T1000 (cell line): ENCODE data around the gene NCKAP5.
"Not testable (repeated sequence)": the region's sequence is repeated elsewhere in the genome, so short reads cannot be mapped to it uniquely, and the experiment has no call there.

Source experiments
- DNase-seq: peaks from one replicate; lab custom pipeline; 2025; ENCODE audit warnings: mixed read lengths; lab: John Stamatoyannopoulos, UW

NCKAP5 gene

DNA sequence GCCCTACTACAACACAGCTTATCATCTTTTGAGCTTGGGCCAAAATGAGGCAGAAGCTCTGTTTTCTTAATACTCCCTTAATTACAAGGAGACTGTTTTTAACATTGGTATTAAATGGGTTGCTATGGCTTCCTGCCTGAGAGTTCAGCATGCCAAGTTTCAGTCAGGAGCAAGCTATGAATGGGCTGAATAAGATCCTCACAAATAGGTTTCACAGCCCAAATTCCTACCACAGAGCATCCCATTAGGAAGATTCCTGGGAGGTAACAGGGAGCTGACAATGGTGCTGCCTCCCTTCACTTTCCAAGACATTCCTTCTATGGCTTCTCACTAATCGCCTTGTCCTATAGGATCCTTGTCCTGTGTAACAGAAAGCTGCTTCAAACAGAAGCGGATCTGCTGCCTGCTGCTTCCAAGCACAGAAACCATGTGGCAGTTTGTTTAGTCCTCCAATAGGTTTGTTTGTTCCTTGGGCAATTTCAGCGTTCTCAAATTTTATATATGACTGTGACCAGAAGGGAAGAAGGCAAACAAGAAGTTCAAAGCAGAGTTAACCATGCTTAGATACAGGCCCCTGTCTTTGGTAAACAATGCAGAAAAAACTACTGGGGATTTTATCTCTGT is 70.9 kb downstream of the NCKAP5 start:
- no peak for DNase-seq

DNA sequence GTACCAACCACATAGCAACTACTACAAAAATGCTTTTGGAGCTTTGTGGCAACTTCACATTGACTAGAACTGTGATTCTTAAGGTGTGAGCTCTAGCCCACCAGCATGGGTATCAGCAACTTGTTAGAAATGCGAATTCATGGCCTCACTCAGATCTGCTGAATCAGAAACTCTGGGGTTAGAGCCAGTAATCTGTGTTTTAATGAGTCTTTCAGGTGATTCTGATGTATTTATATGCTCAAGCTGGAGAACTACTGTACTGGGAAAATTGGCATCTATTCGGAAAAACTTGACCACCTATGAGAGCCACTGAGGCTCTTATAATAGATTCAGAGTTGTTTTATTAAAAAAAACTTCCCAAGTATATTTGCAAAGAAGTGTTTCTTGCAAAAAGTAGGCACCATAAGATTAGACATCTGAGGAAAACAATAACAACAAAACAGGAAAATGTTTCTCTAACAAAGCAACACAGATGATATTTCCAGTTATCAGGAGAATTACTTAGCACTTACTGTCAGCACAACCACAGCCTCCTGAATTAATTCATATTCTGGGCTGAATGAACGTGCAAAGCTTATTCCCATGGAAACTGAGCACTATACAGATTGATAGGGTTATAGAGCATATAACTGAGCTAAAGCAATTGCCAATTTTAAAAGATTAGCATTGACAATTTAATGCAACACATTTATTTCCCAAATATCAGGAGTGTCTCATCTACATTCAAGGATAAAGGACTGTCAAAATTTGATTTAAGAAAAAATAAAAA is 71.6 kb downstream of the NCKAP5 start:
- no peak for DNase-seq

DNA sequence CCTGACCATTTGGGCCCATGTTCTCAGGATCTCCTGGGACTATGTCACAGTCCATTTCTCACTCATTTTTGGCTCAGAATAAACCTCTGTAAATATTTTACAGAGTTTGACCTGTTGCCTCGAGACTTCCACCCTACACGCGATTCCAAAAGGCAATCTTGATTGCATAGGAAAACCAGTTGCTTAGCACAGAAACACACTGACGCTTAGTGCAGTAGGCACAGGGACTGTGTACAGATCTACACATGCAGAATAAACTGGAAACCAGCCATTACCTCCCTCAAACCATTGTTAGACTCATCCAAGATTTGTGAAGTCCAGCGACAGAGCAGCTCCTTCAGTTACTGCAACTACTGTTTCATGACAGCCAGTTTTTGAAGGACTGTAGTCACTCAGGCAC is 73.0 kb downstream of the NCKAP5 start:
- no peak for DNase-seq

DNA sequence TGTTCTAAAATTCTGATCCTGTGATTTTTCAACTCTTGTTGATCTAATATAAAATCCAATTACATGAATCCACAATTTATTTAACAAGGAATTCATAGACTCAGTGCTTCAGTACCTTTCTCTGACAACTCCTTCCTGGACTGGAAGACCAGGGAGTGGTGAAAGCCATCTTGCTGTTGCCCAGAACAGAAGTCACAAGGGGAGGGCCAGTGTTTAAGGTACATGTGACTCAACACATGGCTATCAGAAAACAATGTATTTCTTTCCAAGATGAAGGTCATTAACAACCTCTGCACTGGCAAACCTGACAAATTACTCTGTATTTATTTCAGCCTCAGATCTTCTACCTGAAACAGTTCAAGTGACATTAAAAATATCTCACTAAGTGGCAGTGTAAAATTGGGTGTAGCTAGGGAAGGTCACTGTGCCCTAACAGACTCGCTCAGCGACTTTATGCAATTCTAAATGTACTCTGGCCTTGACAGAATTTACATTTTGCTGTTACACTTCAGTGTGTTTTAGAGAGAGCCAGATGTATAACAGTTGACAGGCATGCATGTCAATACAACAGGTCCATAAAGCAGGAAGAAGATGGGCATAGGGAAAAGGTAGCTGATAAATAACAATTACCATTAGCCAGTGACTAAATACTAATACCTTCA is 75.4 kb downstream of the NCKAP5 start:
- DNase-seq: no peak

DNA sequence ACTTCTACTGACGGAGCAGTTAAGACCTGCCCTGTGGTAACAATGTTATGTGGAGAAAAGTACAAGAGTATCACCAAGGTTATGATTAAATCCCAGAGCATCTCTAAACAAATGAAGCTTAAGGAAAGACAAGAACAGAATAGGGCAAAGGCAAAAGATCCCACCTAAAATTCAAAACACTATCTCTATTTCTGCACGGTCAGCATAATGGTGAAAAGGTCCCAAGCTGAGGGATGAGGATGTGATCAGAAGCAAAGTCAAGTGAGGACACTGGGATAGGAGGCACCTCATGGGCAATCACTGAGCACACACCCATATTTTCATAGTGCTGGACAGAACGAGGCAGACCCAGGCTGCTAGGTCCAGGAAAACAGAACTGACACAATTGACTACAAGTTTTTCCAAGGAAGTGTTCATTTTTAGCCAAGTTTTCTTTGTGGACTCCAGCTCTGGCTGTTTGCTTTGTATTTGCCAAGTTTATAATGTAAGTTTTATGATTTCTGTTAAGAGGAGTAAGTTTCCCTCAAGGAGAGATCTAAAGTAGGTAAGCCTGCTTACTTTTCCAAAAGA is 77.8 kb downstream of the NCKAP5 start:
- DNase-seq: no peak

DNA sequence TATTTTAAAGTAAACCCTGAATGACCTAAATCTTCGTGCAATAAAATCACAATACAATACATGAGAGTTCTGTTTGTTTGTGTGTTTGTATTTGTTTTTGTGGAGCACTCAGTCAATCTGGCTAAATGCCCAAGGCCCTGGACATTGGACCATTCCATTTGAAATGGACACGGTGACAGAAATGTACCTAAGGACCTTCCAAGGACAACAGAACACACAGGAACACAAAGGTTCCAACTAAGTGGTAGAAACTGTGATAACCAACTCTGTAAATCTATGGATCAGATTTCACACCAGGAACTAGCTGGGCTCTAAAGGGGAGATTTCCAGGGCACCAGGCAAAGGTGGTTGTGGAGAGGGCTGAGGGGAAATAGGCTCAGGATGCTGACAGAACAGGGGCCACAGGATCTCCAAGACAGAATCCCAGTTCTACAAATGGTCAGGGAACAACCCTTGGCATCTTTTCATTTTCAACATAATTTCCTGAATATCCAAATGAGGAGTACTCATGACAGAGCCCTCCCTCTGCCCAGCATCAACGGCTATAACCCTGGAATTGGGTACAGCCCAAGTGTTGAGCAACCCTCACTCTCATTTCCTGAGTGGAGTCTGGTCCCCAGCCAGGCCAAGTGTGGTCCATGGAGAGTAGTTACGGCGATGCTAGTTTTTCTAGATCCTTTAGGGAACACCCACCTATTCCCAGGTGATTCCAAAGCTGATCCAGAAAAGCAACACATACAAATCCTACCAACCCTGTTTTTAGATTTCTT is 78.4 kb downstream of the NCKAP5 start:
- no peak for DNase-seq

DNA sequence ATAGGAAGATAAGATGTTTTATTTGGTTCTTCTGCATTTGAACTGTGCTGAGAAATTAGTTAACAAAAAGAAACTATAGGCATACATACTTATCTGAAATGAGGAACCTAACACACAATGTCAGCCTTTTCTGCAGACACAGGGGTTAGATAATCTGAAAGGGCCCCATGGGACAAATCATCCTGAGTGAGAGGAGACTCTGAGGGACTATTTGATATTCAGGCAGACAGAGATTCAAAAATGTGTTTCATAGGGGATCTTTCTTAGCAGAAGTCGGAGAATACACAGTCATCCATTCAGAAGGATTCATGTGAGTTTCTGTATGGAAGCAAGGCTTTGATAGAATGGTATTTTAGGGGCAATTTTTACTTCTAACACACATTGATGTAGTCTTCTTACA is 79.1 kb downstream of the NCKAP5 start:
- no peak for DNase-seq

DNA sequence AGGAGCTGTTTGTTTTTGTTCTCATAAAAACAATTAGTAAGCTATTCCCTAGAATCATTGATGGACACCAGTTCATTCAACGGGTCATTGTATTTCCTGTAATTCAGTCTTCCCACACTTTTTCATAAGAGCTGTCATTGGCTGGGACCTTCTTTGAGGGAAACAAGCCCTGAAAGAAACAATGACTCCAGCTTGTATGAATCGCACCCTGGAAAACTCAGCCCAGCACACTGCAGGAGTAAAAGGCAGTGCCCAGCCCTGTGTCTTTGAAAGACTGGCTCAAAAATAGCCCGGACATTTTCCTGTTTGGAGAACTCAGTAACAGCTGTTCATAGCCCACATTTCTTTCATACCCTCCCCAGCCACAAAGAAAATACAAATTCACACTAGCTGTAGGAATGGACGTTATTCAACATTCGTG is 81.5 kb downstream of the NCKAP5 start:
- no peak for DNase-seq

DNA sequence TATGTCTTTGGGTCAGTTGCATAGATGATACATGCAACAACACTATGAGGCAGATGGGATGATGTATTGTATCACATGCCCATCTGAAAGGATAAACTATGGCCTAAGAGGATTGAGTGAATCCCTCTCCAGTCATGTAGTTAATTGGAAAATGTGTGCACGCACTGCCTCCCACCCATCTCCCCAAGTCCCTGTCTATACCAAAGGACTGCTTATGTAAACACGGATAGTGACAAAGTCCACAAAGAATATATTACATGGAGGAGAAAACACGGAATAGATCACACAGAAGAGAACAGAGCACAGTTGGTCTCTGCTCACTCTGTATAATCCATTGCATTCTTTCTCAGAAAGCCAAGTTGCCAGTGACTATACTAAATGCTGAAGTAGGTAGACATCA is 82.4 kb downstream of the NCKAP5 start:
- DNase-seq: no peak

DNA sequence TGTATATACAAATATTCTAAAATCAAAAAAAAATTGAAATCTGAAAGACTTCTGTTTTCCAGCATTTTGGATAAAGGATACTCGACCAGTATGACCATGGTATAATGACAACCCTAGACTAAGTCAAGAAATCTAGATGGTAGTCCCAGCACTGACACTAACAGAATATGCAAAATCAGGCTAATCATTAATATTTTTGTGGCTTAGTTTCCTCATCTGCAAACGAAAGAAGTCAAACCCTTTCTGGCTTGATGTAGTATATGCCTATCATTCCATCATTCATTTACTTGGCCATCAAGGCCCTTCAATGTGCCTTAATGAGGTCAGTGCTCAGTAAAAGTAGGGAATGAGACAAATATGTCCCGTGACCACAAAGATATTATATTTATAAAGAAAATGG is 83.5 kb downstream of the NCKAP5 start:
- no peak for DNase-seq

DNA sequence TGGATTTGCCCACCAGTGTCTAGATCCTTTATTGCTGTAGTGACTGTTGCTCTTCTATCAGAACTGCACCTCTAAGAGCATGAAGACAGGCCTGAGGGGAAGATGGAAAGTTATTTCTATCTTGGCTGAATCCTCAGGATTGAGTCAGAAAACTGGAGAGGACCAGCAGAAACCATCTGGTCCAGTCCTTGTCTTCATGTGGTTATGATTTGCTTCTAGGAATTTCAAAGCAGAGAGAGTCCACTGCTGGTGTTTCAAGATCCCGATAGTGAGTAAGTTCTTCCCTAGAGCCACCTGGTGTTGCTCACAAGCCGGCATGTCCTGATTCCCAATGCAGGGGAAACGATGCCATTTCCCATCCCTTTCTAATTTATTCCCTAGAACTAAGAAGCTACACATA is 84.2 kb downstream of the NCKAP5 start:
- DNase-seq: no peak

DNA sequence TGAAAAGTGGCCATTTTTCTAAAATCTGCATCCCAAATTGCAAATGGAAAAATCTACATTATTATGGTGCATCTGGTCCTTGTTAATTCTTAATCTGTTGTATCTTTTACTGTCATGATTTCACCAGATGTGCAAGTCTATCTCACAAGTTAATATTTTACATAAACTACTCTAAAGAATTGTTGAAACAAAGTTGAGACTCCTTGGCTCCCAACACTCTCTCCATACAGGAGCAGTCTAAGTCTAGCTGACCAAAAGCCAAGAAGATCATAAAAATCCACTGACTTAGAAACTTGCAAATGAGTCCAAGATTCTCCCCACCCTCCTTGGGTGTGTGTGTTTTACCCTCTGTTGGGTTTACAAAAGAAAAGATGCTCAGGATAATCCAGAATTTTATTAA is 85.1 kb downstream of the NCKAP5 start:
- no peak for DNase-seq

DNA sequence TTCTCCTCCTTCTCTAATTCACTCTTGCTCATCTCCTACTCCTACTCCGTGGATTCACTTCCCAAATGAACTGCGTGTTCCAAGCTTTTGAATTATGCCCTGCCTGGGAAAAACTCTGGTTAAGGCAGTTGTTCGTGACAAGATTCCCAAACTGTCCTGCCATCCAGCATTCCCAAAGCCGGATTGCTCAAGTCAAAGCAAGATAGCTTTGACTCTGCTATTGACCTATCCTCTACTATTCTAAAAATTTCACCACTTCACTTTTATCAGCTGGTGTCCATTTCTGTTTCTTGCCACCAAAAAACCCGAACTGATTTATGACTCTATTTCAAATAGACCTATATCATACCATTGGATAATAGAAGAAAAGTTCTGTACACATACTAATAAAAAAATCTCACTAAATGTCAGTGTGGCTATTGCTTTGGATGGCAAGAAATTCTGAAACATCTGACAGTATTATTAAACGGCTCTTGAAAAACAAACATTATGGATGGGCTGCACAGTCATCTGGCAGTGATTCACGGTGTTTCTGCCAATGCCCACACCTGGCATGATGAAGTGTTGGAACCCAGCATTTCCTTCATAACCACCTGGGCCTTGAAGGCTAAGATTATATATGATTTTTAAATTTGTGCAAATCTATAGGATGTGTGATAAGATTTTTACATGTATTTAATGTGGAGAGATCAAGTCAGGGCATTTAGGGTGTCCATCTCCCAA is 87.4 kb downstream of the NCKAP5 start:
- no peak for DNase-seq

DNA sequence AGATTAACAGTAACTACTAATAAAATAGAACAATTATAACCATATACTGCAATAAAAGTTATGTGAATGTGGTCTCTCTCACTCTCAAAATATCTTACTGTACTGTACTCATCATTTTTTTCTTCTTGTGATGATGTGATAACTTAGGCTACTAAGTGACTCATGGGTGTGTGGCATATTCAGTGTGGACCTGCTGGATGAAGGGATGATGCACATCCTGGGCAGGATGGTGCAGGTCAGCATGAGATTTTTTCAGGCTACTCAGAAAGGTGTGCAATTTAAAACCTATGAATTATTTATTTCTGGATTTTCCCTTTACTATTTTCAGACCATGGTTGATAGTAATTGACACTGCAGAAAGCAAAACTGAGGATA is 90.7 kb downstream of the NCKAP5 start:
- DNase-seq: no peak

DNA sequence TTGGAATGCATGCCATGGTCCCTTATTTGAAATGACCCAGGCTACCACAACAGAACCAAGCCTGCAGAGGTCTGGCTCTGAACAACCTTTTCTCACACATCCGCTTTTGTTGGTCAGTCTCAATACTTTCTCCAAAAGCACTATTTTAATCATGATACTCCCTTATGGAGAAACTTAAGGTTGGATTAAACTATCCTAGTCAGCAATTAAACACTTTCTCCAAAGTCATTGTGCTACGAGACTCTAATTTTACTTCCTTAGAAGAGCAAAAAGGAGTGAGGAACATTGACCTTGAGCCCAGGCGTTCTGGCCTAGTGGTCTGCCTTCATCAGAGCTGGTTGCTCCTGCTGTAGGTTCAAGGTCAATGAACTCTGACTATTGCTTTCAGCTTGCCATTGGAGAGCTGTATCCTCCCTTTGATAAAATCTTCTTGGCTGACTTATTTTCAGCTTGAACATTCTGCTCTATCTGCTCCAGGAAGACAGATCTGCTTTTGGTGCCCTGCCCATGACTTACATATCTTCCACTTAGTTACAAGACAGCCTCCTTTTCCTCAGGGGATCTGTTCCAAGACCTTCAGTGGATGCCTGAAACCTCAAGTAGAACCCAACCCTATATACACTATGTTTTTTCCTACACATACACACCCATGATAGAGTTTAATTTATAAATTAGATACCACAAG is 91.2 kb downstream of the NCKAP5 start:
- no peak for DNase-seq

DNA sequence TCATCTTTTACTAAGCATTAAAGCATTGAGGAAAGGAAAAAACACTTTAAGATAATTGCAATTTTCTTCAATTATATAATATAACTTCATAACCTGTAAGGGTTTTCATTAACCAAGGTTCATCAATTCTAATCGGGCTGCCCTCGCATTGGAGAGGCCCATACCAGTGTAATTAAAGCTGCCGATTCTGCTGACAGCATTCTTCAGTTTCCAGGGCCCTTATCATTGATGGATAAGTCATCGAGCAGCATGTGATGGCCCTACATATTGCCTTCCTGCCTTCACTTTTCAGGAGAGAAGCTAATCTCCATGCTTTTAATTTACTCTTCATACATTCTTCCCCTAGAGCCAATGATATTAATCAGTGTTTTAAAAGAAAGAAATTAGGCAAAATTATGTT is 92.0 kb downstream of the NCKAP5 start:
- no peak for DNase-seq

DNA sequence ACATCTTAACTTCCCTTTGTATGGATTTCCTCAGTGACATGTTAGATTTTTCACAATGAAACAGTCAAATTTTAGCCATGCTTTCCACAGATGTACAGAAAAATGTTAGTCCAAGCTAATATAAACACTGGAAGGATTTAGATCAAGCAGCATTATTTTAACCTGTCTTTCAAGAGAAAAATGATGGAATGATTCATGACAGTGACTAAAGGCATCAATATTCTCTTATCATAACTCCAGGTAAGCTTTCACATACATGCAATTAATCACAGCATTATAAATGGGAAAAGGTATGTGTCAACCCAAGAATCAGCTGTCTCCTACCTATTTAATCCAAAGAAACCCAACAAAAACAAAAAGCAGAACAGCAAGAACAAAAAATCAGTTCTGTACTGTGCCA is 92.7 kb downstream of the NCKAP5 start:
- DNase-seq: no peak

DNA sequence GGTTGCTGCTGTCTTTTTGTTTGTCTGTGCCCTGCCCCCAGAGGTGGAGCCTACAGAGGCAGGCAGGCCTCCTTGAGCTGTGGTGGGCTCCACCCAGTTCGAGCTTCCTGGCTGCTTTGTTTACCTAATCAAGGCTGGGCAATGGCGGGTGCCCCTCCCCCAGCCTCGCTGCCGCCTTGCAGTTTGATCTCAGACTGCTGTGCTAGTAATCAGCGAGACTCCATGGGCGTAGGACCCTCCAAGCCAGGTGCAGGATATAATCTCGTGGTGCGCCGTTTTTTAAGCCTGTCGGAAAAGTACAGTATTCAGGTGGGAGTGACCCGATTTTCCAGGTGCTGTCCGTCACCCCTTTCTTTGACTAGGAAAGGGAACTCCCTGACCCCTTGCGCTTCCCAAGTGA is 97.8 kb downstream of the NCKAP5 start:
- not testable (repeated sequence) for DNase-seq

DNA sequence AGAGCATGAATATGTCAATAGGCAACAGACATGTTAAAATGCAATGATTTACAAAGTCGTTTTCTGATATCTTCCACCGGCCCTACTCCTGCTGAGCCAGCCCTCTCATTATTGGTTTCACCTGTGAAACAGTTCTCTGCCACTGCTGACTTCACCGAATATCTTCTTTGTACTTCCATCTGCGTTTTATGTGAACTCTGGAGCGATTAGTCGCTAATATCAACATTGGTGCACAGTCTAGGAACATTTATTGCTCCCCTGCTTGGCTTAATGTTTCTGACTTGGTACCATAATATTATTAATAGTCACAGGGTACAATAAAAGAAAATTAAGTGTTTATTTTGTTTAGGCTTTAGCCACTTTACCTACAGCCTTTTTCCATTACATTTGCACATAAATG is 105.5 kb downstream of the NCKAP5 start:
- no peak for DNase-seq

DNA sequence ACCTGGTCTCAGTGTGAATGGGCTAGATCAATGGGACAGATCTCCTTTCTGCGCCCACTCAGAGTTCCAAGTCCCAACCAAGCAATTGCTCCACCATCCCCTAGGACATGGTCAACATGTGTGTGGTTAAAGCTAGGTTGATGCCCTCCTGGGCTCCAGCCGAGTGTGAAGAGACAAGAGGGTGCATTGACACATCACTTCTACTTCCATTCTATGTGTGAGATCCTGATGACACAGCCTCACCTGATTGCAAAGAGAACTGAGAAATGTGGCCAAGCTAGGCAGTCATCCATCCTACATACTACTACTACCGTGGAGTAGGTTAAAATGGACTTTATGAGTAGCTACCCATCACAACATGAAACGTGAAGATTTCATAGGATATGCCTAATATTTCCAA is 106.8 kb downstream of the NCKAP5 start:
- no peak for DNase-seq

DNA sequence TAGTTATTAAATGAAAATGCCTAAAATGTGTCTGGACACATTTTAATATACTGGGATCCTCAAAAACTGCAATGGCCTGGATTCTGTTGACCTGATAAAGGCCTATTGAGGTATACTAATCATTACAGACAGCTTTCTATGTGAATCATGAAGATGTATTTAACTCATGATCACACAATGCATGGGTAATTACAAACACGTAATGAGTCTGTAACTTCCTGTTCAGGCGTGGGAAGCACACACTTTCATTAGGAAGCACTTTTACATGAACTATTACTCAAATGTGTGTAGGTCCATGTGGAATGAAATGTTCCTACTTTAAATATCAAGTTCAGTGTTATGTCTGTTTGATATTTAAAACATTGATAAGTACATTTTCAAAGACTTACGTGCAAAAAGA is 108.7 kb downstream of the NCKAP5 start:
- no peak for DNase-seq
